B cell (primary cell): ENCODE measurements around the gene DOCK1.

Source experiments
- EZH2 ChIP-seq: IDR thresholded peaks from 2 replicates; pipeline ENCODE4 v1.6.1; 2012; ENCODE audit warnings: borderline replicate concordance, low read depth, mild to moderate bottlenecking, moderate library complexity, low read length; ENCODE audit not compliant: insufficient read depth, poor library complexity, severe bottlenecking
- TF ChIP-seq, protein P1 (sequence below): fragments of 200-600 bp; IDR thresholded peaks from one replicate; pipeline ENCODE4 v1.8.0; 2022; ENCODE audit warnings: antibody characterized with exemption, mild to moderate bottlenecking

DNA sequence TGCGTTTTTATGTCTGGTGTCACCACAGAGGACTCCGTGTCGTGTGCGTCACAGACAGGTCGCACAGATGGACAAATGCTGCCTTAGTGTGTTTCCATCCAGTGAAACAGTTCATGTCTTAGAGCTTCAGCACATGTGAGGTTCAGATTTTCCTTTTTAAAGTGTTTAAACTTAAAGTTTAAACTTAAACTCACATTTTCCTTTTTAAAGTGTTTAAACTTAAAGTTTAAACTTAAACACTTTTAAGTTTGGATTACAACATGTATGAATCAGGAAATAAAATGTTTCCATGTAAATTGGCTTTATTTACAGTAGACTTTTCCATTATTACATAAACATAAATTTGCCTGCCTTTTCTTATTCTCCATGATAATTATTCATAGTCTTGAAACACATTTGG is 223.9 kb downstream of the DOCK1 start:
- TF ChIP-seq, protein P1, sequence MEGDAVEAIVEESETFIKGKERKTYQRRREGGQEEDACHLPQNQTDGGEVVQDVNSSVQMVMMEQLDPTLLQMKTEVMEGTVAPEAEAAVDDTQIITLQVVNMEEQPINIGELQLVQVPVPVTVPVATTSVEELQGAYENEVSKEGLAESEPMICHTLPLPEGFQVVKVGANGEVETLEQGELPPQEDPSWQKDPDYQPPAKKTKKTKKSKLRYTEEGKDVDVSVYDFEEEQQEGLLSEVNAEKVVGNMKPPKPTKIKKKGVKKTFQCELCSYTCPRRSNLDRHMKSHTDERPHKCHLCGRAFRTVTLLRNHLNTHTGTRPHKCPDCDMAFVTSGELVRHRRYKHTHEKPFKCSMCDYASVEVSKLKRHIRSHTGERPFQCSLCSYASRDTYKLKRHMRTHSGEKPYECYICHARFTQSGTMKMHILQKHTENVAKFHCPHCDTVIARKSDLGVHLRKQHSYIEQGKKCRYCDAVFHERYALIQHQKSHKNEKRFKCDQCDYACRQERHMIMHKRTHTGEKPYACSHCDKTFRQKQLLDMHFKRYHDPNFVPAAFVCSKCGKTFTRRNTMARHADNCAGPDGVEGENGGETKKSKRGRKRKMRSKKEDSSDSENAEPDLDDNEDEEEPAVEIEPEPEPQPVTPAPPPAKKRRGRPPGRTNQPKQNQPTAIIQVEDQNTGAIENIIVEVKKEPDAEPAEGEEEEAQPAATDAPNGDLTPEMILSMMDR, result no peak
- no peak for TF ChIP-seq EZH2
